ENCODE measurements around the gene PMIS2. TPM values are rescaled to one million over a fixed set of nuclear protein-coding genes. Genes with fewer than 3 reads are reported as not detected.

Gene PMIS2
- total RNA-seq, 2 donors from 2014 or later: not detected

DNA sequence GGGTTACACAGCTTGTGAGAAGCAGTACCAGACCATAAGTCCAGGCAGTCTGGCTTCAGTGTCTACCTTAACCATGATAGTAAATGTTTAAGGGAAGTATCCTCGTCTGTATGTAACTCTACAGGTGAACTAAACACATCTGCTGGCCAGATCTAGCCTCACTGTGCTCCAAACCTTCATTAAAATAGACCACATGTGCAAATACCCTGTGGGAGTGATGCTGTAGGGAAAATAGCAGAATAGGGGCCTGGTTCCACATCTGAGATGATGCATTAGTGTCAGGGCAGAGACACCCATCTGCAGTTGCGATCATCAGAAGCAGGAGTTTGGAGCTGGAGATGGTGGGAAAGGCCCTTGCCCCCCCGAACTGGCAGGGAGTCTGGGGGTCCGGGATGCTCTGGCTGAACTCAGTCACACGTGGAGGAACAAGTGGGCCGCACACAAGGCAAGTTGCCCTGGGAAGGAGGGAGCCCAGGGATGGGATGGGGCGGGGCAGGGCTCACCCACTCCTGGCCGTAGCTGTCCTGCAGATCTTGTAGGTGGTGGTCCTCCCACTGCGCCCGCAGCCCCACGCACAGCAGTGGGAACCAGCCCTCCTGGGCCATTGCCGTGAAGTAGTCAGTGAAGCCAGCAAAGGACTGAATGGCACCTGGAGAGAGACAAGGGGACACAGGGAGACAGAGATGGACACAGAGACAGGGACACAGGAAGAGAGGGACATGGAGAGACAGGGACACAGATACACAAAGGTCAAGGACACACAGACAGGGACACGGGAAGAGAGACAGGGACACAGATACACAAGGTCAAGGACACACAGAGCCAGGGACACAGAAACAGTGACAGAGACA lies 33.2 kb upstream of the PMIS2 start:
- no peak for DNase-seq (ENCODE audit: low spot score)
- Histone ChIP-seq H3K27me3 (replicated peaks; ENCODE audit: insufficient read depth) (no peaks in the 10 kb centered on the region), H3K4me1 (replicated peaks) (no peaks in the 10 kb centered on the region), H3K9me3 (no peaks in the 10 kb centered on the region), H3K27ac (no peak overlapping the region), H3K36me3 (no peaks in the 10 kb centered on the region), H3K4me3 (no peak overlapping the region)
- intact Hi-C loops (cut with DNase I): no loop called here
- WGBS: 69% methylated on average over 13 of the region's 13 CpGs
- TF ChIP-seq, protein P1, sequence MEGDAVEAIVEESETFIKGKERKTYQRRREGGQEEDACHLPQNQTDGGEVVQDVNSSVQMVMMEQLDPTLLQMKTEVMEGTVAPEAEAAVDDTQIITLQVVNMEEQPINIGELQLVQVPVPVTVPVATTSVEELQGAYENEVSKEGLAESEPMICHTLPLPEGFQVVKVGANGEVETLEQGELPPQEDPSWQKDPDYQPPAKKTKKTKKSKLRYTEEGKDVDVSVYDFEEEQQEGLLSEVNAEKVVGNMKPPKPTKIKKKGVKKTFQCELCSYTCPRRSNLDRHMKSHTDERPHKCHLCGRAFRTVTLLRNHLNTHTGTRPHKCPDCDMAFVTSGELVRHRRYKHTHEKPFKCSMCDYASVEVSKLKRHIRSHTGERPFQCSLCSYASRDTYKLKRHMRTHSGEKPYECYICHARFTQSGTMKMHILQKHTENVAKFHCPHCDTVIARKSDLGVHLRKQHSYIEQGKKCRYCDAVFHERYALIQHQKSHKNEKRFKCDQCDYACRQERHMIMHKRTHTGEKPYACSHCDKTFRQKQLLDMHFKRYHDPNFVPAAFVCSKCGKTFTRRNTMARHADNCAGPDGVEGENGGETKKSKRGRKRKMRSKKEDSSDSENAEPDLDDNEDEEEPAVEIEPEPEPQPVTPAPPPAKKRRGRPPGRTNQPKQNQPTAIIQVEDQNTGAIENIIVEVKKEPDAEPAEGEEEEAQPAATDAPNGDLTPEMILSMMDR (IDR thresholded peaks at IDR 0.05): no peak
- TF ChIP-seq POLR2AphosphoS5 (IDR thresholded peaks at IDR 0.05) (no peak), POLR2A (IDR thresholded peaks at IDR 0.05) (no peak)

DNA sequence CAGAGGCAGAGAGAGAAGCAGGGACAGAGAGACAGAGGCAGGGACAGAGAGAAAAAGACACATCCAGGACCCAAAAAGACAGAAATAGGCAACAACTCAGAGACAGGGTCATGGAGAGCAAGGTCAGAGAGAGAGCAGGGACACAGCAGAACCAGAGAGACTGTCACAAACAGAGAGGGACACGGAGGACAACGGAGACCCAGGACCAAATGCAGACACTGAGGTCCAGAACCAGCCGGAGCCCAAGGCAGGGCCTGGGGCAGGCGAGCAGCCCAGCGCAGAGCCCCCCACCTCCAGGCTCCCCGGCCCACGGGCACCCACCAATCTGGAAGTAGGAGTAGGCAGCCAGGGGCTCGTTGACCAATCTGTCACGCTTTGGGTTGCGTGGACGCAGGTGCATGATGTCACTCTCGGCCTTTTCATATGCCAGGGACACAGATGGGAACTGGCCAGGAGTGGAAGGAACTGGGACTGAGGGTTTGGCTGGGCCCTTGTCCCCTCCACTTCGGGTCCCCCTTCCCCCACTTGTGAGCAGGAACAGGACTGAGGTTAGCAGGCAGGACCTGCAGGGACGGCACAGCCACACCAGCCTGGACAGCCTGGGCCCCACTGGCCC lies 32.5 kb upstream of the PMIS2 start:
- Histone ChIP-seq H3K27me3 (replicated peaks; ENCODE audit: insufficient read depth) (peaks cover 4% of the 10 kb centered on the region), H3K4me1 (replicated peaks) (no peaks in the 10 kb centered on the region), H3K27ac (no peak overlapping the region), H3K9me3 (no peaks in the 10 kb centered on the region), H3K36me3 (no peaks in the 10 kb centered on the region), H3K4me3 (no peak overlapping the region)
- no peak for DNase-seq (ENCODE audit: low spot score)
- WGBS: 69% methylated on average over 14 of the region's 14 CpGs
- intact Hi-C loops (cut with DNase I): no loop called here
- TF ChIP-seq POLR2A (IDR thresholded peaks at IDR 0.05): no peak
- TF ChIP-seq POLR2AphosphoS5 (IDR thresholded peaks at IDR 0.05): no peak
- TF ChIP-seq, protein P1 (IDR thresholded peaks at IDR 0.05): no peak

DNA sequence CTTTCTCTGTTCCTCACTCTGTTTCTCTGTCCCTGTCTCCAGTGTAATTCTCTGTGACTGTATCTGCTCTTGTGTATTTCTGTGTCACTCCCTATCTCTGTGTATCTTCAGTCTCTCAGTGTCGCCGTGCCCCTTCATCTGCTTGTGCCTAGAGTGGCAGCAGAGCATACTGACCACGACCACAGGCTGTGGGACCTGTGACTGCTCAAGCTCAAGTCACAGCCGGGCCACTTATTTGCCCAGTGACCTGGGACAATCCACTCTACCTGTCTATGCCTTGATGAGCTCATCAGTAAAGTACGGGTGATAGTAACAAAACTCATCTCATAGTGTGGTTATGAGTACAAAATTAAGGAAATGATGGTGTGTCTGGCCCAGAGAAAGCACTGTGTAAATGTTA lies 31.9 kb upstream of the PMIS2 start:
- no peak for TF ChIP-seq POLR2A (IDR thresholded peaks at IDR 0.05)
- TF ChIP-seq, protein P1 (IDR thresholded peaks at IDR 0.05): no peak
- no peak for TF ChIP-seq POLR2AphosphoS5 (IDR thresholded peaks at IDR 0.05)
- H3K27ac ChIP-seq: no peak overlapping the region
- DNase-seq (ENCODE audit: low spot score): no peak

DNA sequence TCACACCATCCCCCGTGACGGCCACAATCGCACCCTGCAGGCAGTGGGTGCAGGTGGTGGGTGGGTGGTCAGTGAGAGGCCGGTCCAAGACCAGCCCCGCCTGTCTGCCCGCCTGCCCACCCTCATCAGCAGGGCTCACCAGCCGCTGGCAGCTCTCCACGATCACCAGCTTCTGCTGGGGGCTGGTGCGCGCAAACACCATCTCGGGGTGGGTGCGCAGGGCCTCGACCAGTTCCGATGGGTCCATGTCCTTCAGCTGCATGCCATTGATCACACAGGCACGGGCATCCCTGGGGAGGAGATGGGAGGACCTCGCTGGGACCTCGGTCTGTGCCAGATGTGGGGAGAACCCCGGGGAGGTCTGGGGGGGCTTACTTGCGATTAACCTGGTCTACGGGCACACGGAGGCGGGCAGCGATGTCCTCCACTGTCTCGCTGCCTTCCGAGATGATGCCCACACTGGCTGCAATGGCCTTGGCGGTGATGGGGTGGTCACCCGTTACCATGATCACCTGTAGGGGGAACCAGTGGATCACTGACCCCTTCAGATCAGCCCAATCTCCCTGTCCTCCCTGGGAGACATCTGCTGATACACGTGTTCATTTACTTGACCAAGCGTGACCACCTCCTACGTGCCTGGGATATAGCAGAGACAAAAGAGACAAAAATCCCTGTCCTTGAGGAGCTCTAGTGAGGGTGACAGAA lies 30.5 kb upstream of the PMIS2 start:
- intact Hi-C loops (cut with DNase I): no loop called here
- Histone ChIP-seq H3K4me3 (no peak overlapping the region), H3K27me3 (replicated peaks; ENCODE audit: insufficient read depth) (peaks cover 4% of the 10 kb centered on the region), H3K4me1 (replicated peaks) (no peaks in the 10 kb centered on the region), H3K27ac (no peak overlapping the region), H3K36me3 (no peaks in the 10 kb centered on the region), H3K9me3 (no peaks in the 10 kb centered on the region)
- no peak for TF ChIP-seq POLR2AphosphoS5 (IDR thresholded peaks at IDR 0.05)
- TF ChIP-seq, protein P1 (IDR thresholded peaks at IDR 0.05): no peak
- TF ChIP-seq POLR2A (IDR thresholded peaks at IDR 0.05): no peak
- DNase-seq (ENCODE audit: low spot score): no peak
- WGBS: 72% methylated on average over 30 of the region's 30 CpGs

More for the DNA sequence above, 31.9 kb upstream of the PMIS2 start:
- 62% methylated on average over 5 of the region's 5 CpGs for whole genome bisulfite sequencing
- Histone ChIP-seq H3K9me3 (no peaks in the 10 kb centered on the region), H3K36me3 (no peaks in the 10 kb centered on the region), H3K4me1 (replicated peaks) (no peaks in the 10 kb centered on the region), H3K4me3 (no peak overlapping the region), H3K27me3 (replicated peaks; ENCODE audit: insufficient read depth) (peaks cover 4% of the 10 kb centered on the region)
- intact Hi-C loops (cut with DNase I): no loop called here

All from prostate gland (tissue), 2 donors.